ENCODE measurements around the gene RAB37.

The RAB37 gene

DNA sequence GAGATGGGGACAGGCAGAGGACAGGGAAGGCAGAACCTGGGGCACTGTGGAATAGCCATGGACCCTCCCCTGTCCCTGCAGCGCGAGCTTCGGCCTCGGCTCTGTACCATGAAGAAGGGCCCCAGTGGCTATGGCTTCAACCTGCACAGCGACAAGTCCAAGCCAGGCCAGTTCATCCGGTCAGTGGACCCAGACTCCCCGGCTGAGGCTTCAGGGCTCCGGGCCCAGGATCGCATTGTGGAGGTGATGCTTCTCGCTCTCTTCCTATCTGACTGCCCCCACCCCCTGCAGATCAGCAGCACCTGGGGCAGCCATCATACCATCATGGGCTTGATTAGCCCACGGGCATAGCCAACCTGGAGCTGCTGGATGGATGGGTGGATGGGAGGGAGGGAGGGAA is 24.9 kb downstream of the RAB37 start:
- H3K27ac ChIP-seq (ENCODE audit: extremely low read depth, low read depth, low read length): no peak overlapping the region
- ChIA-PET CTCF (interaction anchor here (0.5 to 5.4 kb wide), 4 partner anchors 17 to 170 kb away, joined by 3 to 38 read pairs (median 6); partner anchors contain the start of gene CD300LD), POLR2A (interaction anchor here (1.9 kb wide), 1 partner anchor 12 kb away, joined by 8 read pairs; no protein-coding TSS in a partner anchor)
- H3K9me3 ChIP-seq (ENCODE audit: control insufficient read depth, insufficient read depth, low read depth, low read length): no peaks in the 10 kb centered on the region
- H3K4me3 ChIP-seq (ENCODE audit: low read depth, low read length): no peak overlapping the region
- TF ChIP-seq, protein P1, sequence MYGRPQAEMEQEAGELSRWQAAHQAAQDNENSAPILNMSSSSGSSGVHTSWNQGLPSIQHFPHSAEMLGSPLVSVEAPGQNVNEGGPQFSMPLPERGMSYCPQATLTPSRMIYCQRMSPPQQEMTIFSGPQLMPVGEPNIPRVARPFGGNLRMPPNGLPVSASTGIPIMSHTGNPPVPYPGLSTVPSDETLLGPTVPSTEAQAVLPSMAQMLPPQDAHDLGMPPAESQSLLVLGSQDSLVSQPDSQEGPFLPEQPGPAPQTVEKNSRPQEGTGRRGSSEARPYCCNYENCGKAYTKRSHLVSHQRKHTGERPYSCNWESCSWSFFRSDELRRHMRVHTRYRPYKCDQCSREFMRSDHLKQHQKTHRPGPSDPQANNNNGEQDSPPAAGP (tag by site-specific recombination; IDR thresholded peaks at IDR 0.05): no peak
- TF ChIP-seq ZNF211 (tag by site-specific recombination; IDR thresholded peaks at IDR 0.05; ENCODE audit: low read depth): no peak
- TF ChIP-seq MYNN (tag by site-specific recombination; IDR thresholded peaks at IDR 0.05; ENCODE audit: borderline replicate concordance): no peak
- TF ChIP-seq, protein P2, sequence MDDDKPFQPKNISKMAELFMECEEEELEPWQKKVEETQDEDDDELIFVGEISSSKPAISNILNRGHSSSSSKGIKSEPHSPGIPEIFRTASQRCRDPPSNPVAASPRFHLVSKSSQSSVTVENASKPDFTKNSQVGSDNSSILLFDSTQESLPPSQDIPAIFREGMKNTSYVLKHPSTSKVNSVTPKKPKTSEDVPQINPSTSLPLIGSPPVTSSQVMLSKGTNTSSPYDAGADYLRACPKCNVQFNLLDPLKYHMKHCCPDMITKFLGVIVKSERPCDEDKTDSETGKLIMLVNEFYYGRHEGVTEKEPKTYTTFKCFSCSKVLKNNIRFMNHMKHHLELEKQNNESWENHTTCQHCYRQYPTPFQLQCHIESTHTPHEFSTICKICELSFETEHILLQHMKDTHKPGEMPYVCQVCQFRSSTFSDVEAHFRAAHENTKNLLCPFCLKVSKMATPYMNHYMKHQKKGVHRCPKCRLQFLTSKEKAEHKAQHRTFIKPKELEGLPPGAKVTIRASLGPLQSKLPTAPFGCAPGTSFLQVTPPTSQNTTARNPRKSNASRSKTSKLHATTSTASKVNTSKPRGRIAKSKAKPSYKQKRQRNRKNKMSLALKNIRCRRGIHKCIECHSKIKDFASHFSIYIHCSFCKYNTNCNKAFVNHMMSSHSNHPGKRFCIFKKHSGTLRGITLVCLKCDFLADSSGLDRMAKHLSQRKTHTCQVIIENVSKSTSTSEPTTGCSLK (tag by site-specific recombination; IDR thresholded peaks at IDR 0.05): no peak
- TF ChIP-seq ZNF341 (tag by site-specific recombination; IDR thresholded peaks at IDR 0.05; ENCODE audit: low read depth): no peak
- TF ChIP-seq, protein P3, sequence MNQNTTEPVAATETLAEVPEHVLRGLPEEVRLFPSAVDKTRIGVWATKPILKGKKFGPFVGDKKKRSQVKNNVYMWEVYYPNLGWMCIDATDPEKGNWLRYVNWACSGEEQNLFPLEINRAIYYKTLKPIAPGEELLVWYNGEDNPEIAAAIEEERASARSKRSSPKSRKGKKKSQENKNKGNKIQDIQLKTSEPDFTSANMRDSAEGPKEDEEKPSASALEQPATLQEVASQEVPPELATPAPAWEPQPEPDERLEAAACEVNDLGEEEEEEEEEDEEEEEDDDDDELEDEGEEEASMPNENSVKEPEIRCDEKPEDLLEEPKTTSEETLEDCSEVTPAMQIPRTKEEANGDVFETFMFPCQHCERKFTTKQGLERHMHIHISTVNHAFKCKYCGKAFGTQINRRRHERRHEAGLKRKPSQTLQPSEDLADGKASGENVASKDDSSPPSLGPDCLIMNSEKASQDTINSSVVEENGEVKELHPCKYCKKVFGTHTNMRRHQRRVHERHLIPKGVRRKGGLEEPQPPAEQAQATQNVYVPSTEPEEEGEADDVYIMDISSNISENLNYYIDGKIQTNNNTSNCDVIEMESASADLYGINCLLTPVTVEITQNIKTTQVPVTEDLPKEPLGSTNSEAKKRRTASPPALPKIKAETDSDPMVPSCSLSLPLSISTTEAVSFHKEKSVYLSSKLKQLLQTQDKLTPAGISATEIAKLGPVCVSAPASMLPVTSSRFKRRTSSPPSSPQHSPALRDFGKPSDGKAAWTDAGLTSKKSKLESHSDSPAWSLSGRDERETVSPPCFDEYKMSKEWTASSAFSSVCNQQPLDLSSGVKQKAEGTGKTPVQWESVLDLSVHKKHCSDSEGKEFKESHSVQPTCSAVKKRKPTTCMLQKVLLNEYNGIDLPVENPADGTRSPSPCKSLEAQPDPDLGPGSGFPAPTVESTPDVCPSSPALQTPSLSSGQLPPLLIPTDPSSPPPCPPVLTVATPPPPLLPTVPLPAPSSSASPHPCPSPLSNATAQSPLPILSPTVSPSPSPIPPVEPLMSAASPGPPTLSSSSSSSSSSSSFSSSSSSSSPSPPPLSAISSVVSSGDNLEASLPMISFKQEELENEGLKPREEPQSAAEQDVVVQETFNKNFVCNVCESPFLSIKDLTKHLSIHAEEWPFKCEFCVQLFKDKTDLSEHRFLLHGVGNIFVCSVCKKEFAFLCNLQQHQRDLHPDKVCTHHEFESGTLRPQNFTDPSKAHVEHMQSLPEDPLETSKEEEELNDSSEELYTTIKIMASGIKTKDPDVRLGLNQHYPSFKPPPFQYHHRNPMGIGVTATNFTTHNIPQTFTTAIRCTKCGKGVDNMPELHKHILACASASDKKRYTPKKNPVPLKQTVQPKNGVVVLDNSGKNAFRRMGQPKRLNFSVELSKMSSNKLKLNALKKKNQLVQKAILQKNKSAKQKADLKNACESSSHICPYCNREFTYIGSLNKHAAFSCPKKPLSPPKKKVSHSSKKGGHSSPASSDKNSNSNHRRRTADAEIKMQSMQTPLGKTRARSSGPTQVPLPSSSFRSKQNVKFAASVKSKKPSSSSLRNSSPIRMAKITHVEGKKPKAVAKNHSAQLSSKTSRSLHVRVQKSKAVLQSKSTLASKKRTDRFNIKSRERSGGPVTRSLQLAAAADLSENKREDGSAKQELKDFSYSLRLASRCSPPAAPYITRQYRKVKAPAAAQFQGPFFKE (tag by site-specific recombination; IDR thresholded peaks at IDR 0.05; ENCODE audit: borderline replicate concordance): no peak
- TF ChIP-seq ZNF426 (tag by site-specific recombination; IDR thresholded peaks at IDR 0.05): no peak
- no peak for TF ChIP-seq SP2 (tag by site-specific recombination; IDR thresholded peaks at IDR 0.05)
- TF ChIP-seq ZNF423 (tag by site-specific recombination; IDR thresholded peaks at IDR 0.05): no peak
- TF ChIP-seq ZNF146 (tag by site-specific recombination; IDR thresholded peaks at IDR 0.05): no peak
- no peak for TF ChIP-seq WT1 (tag by site-specific recombination; IDR thresholded peaks at IDR 0.05)
- TF ChIP-seq, protein P4, sequence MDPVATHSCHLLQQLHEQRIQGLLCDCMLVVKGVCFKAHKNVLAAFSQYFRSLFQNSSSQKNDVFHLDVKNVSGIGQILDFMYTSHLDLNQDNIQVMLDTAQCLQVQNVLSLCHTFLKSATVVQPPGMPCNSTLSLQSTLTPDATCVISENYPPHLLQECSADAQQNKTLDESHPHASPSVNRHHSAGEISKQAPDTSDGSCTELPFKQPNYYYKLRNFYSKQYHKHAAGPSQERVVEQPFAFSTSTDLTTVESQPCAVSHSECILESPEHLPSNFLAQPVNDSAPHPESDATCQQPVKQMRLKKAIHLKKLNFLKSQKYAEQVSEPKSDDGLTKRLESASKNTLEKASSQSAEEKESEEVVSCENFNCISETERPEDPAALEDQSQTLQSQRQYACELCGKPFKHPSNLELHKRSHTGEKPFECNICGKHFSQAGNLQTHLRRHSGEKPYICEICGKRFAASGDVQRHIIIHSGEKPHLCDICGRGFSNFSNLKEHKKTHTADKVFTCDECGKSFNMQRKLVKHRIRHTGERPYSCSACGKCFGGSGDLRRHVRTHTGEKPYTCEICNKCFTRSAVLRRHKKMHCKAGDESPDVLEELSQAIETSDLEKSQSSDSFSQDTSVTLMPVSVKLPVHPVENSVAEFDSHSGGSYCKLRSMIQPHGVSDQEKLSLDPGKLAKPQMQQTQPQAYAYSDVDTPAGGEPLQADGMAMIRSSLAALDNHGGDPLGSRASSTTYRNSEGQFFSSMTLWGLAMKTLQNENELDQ (tag by site-specific recombination; IDR thresholded peaks at IDR 0.05; ENCODE audit: low read depth): no peak
- no peak for TF ChIP-seq ZNF121 (tag by site-specific recombination; IDR thresholded peaks at IDR 0.05)
- TF ChIP-seq ZNF404 (tag by site-specific recombination; IDR thresholded peaks at IDR 0.05): no peak
- no peak for TF ChIP-seq ZNF2 (tag by site-specific recombination; IDR thresholded peaks at IDR 0.05)
- H3K36me3 ChIP-seq (ENCODE audit: control insufficient read depth in 2 of 2, insufficient read depth in 1 of 2, low read length in 2 of 2): peaks cover 3 to 5% of the 10 kb centered on the region in 2 experiments; a peak in 2 of 3 replicates
- peaks cover 14% of the 10 kb centered on the region for H3K4me1 ChIP-seq (ENCODE audit: control insufficient read depth, insufficient read depth, low read length)

Data from HEK293 (cell line).